Measurements from ENCODE around the gene ARL15. TPM values are rescaled to one million over a fixed set of nuclear protein-coding genes. Genes with fewer than 3 reads are reported as not detected.
"Not testable (repeated sequence)": the region's sequence is repeated elsewhere in the genome, so short reads cannot be mapped to it uniquely, and the experiment has no call there.

Gene ARL15
- total RNA-seq, 1 donor from 2014 or later = 56.6 TPM

DNA sequence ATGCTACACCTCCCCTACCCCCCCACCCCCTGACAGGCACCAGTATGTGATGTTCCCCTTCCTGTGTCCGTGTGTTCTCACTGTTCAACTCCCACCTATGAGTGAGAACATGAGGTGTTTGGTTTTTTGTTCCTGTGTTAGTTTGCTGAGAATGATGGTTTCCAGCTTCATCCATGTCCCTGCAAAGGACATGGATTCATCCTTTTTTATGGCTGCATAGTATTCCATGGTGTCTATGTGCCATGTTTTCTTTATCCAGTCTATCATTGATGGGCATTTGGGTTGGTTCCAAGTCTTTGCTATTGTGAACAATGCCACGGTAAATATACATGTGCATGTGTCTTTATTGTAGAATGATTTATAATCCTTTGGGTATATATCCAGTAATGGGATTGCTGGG is 328.1 kb downstream of the ARL15 start:
- DNase-seq = not testable (repeated sequence)

DNA sequence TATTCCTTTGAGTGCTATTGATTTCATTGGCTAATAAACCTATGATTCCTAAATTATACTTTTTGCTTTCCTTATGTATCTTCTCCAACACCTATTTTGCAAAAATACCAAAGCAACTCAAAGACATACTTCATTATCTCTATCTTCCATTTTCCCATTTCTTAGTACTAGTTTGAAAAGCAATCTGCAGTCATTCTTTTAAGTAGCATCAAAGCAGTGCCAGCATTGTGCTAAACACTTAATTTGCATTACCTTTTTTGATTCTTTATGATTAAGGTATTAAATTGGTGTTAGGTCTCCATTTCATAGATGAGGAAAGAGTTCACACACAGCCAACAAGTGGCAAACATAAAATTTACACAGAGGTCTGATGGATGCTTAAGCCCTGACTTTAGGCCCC is 330.3 kb downstream of the ARL15 start:
- no peak for DNase-seq

DNA sequence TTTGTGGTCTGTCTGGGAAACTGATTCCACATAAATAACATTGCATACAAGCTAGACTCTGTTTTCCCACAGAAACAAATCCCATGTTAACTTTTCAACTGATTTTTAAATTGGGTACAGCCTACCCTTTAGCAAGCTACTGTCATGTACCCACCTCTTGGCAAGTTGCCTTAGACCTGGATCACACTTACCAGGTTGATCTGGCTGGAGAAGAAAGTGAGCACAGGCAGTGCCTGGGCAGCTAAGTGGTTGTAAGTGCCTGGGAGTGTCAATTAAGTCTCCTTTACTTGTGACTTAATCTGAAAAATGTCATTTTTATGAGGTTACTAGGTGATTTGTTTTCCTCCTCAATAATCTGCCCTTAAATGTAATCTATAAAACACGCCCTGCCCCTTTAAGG is 336.4 kb downstream of the ARL15 start:
- no peak for DNase-seq

DNA sequence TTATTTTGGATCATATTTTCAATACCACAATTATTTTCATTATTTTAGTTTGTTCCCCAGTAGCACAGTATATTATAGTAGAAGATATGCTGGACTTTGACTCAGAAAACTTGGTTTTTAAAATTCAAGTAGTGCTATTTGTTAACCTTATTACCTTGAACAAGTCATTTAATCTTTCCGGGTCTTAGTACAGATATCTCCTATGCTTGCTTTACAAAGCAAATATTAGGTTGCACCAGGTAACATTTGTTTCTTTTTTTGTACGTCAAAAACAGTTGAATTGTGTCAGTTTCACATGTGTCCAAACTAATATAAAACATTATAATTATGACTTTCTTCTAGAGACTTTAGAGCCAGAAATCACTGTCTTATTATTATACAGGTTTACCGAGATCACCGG is 338.1 kb downstream of the ARL15 start:
- no peak for DNase-seq

DNA sequence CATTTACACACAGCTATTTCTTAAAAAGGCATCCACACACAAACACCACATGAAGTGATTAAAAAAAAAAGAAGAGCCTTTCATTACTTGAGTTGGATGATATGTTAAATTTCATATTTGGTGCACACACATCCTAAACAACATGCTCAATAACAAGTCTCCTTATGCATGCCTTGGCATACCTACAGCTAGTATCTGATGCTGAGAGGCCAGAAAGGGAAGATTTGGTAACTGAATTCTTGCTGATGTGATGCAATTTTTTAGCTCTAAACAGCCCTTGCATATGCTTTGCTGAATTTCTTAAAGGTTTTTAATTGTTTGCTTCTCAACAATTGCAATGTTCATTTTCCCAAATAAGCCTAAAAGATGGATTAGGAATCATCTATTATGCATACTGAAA is 338.8 kb downstream of the ARL15 start:
- DNase-seq = peak; percentile 30

DNA sequence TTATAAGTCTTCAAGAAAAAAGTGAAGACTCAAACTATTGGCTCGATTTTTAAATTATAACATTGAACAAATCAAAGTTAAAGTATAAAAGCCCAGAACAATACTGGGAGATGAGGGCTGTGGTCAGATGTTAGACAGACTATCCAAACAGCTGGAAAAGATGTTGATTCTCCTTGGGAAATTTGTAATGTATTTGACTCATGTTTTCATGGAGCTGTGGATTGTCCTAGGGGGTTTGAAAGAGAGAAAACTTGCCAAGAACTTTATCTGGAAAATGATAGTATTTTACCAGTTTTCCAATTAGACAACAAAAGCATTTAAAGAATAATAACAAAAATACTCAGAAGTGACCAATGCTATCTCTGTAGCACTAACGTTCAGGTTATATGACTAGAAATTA is 339.2 kb downstream of the ARL15 start:
- peak; percentile 51 for DNase-seq

DNA sequence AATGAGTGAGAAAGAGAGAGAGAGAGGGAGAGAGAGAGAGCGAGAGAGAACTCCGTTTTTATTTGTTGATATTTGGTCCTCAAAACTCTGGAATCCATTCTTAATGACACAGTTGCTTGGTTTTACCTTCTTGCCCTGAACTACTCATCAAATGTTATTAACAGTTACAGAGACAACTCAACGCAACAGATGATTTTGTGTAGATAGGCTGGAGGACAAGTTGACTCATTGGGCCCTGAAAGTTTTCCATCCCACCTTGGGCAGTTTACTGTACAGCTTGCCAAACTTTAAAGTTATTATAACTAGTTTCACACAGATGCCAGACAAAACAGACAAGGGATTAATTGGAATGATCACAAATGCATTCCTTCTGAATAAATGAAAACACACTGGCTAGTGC is 339.9 kb downstream of the ARL15 start:
- DNase-seq = no peak

DNA sequence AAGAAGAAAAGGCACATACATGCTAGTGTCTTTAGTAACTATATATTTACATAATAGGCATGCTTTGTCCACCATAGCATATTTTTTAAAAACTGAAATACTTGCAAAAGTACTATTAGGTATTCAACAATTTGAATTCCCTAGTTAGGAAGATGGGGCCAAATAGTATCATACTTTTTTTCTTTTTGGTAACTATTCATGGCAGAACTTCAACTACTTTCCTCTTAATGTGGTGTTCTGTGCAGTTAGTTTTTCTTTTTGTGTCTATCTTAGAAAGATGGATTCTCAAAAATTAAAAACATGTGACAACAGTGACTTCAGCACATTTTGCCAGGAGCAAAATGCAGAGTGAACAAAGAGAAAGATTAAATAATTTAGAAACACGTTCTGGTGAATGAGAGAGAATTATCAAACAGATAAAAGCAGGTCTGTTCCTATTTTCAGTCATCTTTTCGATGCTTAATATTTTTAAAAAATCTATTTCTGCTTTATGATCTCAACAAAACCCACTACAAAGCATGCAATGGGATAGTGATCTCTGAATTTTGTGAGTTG is 341.1 kb downstream of the ARL15 start:
- no peak for DNase-seq

DNA sequence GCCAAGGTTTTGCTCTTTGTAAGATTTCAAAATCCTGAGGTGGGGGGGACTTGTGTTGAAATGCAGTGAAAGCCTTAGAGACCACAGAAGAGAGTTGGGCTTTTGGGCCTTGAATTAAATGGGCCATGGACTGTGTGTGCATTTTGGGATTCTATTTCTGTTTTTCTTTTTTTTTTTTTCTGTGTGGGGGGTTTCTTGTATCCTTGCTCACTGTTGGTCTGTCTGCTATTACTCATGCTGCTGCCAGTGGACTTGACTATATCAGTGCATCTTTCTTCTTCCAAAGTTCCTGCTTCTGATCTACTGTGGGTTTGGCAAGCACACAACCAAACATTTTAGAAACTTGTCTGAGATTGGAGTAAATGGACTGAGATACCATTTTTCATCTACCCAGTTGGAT is 344.9 kb downstream of the ARL15 start:
- no peak for DNase-seq

DNA sequence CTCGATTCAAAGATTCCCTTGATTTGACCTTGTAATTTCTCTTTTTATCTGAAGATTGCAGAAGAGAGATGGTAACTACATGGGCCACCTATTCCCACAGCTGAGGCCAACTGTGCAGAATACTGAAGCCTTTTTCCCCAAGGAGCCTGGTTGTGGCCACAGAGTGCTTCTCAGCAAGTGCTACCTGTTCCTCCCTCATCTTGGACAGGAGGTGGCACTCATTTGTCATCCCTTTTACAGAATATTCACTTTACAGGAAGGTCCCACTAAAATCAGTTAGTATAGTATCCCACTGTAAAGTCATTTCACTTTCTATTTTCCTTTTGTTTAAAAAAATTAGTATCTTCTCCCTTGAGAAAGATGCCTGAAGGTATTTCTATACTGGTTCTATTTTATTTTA is 346.4 kb downstream of the ARL15 start:
- DNase-seq = no peak

DNA sequence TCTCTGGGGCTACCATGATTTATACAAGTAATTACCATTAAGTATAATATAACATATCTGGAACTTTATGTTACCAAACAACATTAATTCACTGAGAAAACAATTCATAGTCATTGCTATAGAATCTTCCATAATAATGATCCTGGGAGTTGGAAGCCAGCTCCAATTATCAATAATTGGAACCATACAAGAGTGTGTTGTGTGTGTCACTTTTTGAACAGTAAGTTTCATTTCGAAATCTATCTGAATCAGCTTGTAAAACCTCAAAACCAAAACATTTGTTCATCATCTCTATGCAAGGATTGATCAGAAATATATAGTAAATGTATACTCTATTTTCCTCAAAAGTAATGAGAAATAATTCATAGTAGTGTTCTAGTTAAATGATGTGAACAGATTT is 348.1 kb downstream of the ARL15 start:
- no peak for DNase-seq

DNA sequence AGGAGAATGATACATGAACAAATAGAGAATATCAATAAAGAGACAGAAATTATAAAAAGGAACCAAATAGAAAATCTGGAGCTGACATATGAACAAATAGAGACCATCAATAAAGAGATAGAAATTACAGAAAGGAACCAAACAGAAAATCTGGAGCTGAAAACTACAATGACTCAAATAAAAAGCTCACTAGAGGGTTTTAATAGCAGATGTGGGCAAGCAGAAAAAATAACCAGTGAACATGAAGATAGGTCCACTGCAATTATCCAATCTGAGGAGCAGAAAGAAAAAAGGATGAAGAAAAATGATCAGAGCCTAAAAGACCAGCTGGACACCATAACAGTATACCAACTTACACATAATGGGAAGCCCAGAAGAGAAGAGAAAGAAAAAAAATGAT is 353.7 kb downstream of the ARL15 start:
- no peak for DNase-seq

DNA sequence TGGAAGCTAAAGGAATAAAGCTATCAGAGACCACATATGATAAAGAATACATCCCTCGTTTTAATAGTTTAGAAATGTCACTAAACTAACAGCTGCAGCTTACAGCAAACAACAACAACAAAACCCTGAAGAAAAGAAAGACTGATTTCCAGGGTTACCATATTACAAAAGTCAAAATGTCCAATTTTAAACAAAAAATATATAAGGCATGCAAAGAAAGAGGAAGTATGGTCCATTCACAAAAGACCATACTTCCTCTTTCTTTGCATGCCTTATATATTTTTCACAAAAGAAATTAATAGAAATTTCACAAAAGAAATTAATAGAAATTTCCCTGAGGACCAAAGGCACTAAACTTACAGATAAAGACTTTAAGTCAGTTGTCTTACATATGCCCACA is 354.2 kb downstream of the ARL15 start:
- DNase-seq = no peak

DNA sequence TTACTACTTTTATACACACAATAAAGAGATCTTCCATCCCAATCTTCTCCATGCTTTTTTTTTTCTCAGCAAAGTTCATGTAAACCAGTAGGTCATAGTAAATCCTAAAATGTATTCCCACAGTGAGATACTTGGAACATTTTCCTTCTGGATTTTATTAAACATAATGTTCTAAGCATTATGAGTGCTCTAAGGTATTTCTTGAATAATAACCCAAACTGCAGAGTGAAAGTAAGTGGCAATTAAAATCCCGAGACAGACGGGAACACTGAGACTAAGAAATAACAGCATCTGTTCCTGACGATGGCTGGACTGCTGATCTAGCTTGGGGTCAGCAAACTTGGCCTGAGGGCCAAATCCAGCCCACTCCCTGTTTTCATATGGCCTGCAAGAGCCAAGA is 359.8 kb downstream of the ARL15 start:
- no peak for DNase-seq

DNA sequence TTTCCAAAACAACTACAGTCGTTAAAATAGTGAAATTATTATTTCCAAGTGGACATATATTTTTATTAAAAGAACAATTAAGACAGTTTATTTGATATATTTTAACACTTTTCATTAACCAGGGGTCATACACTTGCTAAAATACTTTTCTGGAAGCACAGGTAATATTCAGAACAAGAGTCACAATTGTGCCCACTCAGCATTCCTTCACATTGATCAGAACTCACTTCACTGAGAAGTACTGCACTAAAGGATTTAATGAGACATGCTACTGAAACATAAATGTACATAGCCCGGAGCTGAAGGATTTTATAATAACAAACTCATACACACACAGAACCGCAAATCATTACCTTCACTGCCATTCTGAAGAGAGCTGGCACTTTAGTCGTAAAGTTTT is 361.8 kb downstream of the ARL15 start:
- no peak for DNase-seq

DNA sequence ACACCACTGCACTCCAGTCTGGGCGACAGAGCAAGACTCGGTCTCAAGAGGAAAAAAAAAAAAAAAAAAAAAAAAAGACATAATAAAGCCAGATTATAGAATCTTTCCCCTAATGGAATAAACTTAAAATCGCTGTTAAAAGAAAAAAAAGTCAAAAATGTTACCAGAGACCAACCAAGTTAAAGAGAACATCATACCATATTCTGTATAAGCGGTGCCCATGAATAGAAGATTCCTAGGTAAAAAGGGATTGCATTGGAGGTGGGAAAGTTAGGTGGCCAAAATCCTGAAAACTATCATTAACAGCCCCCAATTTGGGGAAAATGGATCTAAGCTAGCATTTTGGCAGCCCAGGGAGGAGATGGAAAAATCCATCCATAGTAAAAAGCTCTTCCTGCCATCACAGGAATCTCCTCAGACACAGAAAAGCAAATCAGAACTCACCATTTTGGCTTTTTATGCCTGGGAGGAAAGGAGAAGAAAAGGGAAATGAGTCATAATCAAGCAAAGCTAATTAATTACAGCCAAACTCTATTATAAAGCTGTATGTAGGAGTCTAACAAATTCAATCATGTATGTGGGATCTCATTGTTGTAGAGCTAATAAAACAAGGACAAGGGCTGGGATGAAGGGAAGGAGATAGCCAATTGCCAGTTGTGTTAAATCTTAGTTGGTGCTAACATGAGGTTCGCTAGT is 363.8 kb downstream of the ARL15 start:
- DNase-seq = no peak

DNA sequence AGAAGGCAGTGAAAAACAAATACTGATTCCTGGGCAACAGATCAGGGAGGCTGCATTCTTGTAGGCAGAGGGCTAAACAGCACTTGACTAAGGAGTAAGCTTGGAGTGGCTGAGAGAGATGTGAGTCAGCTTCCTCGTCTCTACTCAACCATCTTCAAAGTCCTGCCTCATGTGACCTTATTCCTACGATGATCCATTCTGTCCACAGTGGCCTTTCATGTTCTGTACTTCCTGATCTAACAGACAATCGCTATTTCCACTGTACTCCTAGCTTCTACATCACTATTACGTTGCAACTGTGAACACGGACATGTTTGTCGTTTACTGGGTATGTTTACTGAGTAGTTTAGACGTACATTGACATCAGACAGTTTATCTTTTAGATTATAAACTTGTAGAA is 365.4 kb downstream of the ARL15 start:
- no peak for DNase-seq

DNA sequence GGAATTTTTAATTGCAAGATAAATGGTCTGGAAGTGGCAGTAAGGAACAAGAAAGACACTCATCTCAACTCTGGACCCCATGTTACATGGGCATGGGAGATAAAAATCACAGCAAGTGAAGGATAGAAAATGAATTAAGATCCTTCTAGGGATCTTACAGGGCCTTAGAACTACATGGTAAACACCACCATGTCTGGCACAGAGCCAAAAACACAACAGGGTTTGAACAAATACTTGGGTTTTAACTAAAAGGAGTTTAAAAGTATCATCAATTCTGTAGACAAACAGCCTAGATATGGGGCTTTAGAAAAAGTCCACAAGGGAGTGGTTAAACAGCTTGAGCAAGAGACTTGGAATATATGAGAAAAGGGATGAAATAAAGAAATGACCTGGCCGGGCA is 366.4 kb downstream of the ARL15 start:
- DNase-seq = no peak

DNA sequence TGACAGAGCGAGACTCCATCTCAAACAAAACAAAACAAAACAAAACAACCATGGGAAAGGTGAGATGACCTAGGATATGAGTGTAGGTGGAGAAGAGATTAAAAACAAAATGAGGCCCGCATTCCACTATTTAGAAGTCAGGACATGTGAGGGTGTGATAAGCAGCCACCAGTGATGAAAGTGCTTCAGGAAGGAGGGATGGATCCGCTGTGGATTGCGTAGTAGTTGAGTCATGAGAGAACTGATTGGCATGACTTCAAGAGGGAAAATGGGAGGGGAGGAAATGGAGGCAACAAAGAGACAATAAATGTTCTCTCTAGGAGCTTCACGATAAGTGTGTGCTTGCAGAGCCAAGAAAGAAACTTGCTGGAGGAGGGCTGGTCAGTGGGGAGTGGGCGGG is 367.6 kb downstream of the ARL15 start:
- DNase-seq = no peak

DNA sequence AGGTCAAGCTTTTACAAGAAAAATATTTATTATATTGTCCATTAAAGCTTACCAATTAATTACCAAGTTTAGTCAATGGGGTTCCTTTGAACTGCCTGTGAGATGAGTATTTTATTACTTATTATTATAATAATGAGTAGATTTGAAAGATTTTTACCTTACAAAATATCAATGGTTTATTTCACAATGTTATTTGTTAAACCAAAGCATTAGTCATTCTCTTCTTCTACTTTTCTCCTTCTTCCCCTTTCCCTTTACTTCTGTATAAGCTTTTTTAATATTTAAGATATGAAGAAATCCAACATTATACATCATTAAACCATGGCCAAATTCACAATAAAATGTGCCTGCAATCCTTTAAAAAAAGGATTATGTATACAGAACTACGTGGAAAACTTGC is 369.5 kb downstream of the ARL15 start:
- DNase-seq = no peak

DNA sequence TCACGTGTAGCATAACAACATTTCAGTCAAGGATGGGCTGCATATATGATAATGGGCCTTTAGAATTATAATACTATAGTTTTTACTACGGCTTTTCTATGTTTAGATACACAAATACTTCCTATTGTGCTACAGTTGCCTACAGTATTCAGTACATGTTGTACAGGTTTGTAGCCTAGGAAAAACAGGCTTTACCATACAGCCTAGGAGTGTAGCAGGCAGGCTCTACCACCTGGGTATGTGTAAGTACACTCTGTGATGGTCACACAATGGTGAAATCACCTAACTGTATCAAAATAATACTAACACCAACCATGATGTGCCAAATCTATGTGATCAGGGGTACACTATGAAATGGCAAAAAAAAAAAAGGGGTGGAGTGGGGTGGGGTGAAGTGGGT is 372.9 kb downstream of the ARL15 start:
- no peak for DNase-seq

DNA sequence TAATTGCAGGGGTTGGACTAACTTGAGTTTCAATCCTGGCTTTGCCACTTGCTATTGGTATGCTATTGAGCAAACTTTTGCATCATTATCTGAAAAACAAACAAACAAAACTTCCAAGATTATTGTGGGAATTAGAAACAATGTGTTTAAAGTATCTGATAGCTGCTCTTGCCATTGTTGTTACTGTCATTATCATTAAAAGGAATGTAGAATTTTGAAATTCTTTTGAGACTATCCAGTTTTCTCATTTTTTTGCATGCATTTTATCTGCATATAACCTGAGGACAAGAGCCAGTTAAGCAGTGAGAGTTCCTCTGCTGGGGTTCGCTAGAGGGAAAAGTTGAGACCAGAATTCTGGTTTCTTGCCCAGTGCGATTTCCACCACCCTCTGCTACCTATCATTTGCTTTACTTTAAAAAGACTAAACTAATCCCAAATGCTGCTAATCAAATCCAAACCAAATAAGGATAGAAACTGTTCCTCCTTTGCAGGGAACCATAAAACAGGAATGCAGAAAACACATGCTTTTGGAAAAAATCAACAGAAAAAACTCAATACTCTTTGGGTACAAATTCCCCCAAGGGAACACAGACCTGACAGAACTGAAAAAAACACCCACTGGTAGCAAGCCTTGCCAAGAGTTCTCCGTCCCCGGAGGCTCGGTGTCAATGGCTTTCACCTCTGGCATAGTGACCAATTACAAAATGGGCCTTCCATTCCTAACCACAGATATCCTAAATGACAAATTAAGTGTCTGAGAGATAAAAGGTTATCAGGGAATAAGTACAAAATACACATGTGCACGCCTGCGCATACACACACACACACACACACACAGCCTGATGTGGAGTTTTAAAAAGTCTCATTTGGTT is 373.7 kb downstream of the ARL15 start:
- DNase-seq = peak; percentile 18

DNA sequence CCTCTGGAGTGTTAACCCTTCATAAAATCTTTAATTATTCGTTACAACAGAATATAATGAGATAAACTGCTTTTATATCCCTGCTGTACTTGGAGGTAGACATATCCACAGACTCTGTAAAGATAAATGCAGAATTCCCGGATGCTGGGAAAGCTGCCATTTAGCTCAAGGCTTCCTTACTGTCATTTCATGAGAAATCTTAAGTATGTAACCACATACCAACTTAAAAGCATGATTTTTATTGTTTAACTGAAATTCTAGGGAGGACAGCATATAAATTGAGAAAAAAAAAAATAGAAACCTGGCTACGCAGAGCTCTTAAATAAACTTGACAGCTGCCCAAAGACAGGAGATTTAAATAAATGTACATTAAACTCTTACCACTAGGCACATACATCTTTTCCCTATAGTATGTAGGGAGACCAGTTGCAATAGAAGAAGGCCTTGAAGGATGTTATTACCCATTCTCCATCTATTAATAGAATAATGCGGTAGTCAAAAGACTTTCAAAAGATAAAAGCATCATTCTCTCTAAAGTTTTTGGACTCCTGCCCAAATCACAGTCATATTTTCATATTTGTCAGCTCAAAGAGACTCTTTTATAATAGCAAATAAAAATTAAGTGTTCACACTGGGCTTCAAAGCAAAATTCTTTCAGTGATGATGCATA is 376.1 kb downstream of the ARL15 start:
- DNase-seq = peak; percentile 25
